MM.1S (cell line): Measurements from ENCODE around the gene PTCHD4.

Experiments
- DNase-seq: peaks from one replicate; pipeline ENCODE4 v3.0.0-alpha.2; 2015
- H2AFZ ChIP-seq: fragments of 300-600 bp; sonication (generic); 2 replicates; pipeline ENCODE4 v1.6.0; 2016; ENCODE audit warnings: antibody characterized with exemption, low read length
- H3F3A ChIP-seq: fragments of 300-600 bp; sonication (generic); 2 replicates; pipeline ENCODE4 v1.6.1; 2016; ENCODE audit warnings: mild to moderate bottlenecking, antibody characterized with exemption, low read length, moderate library complexity, mixed read lengths; ENCODE audit not compliant: insufficient read depth
- H3K27ac ChIP-seq: fragments of 300-600 bp; sonication (generic); 2 replicates; pipeline ENCODE4 v1.5.1; 2016; ENCODE audit warnings: mild to moderate bottlenecking, low read length
- H3K27me3 ChIP-seq: fragments of 300-600 bp; sonication (generic); replicated peaks from 2 replicates; pipeline ENCODE4 v1.6.0; 2016; ENCODE audit warnings: low read length; ENCODE audit not compliant: insufficient read depth
- H3K36me3 ChIP-seq: fragments of 300-600 bp; sonication (generic); replicated peaks from 2 replicates; pipeline ENCODE4 v1.6.1; 2016; ENCODE audit warnings: mild to moderate bottlenecking, low read length, mixed read lengths; ENCODE audit not compliant: insufficient read depth
- H3K4me1 ChIP-seq: fragments of 300-600 bp; sonication (generic); 2 replicates; pipeline ENCODE4 v1.6.1; 2016; ENCODE audit warnings: low read length, mixed read lengths
- H3K4me2 ChIP-seq: fragments of 300-600 bp; sonication (generic); 2 replicates; pipeline ENCODE4 v1.6.0; 2016; ENCODE audit warnings: low read depth, low read length
- H3K4me3 ChIP-seq: fragments of 300-600 bp; sonication (generic); 2 replicates; pipeline ENCODE4 v1.5.1; 2016; ENCODE audit warnings: low read length, mixed read lengths
- H3K79me2 ChIP-seq: fragments of 300-600 bp; sonication (generic); 2 replicates; pipeline ENCODE4 v1.6.1; 2016; ENCODE audit warnings: mixed run types, low read length, mixed read lengths
- H3K9ac ChIP-seq: fragments of 300-600 bp; sonication (generic); 2 replicates; pipeline ENCODE4 v1.6.1; 2016; ENCODE audit warnings: low read length, mixed read lengths
- H3K9me2 ChIP-seq: fragments of 300-600 bp; sonication (generic); replicated peaks from 2 replicates; pipeline ENCODE4 v1.6.1; 2016; ENCODE audit warnings: mild to moderate bottlenecking, low read length, mixed read lengths; ENCODE audit not compliant: insufficient read depth
- H3K9me3 ChIP-seq: fragments of 300-600 bp; sonication (generic); replicated peaks from 2 replicates; pipeline ENCODE4 v1.6.1; 2016; ENCODE audit warnings: mild to moderate bottlenecking, low read length, mixed read lengths; ENCODE audit not compliant: insufficient read depth
- H4K20me1 ChIP-seq: fragments of 300-600 bp; sonication (generic); 2 replicates; pipeline ENCODE4 v1.6.1; 2016; ENCODE audit warnings: mild to moderate bottlenecking, low read length, moderate library complexity, mixed read lengths; ENCODE audit not compliant: insufficient read depth
- EZH2 ChIP-seq: fragments of 300-600 bp; sonication (generic); optimal IDR thresholded peaks from 2 replicates; pipeline ENCODE3; 2017; ENCODE audit warnings: low read depth, mild to moderate bottlenecking, antibody characterized with exemption, low read length, mixed read lengths
- EZH2phosphoT487 ChIP-seq: fragments of 300-600 bp; sonication (generic); IDR thresholded peaks from 2 replicates; pipeline ENCODE4 v1.6.1; 2018; ENCODE audit warnings: antibody characterized with exemption, low read length
- TF ChIP-seq, protein P1 (sequence below): fragments of 300-600 bp; sonication (generic); IDR thresholded peaks from 2 replicates; pipeline ENCODE4 v1.5.1; 2016; ENCODE audit warnings: antibody characterized with exemption, low read length, mixed read lengths

The PTCHD4 gene

GRCh38 chr6:48136856-48137255, 25.9 kb upstream of the PTCHD4 start:
- H3K9me3 ChIP-seq: no peaks in the 10 kb centered on the region
- no peaks in the 10 kb centered on the region for H3K9me2 ChIP-seq
- H3K79me2 ChIP-seq: no peaks in the 10 kb centered on the region
- no peak for DNase-seq
- no peak overlapping the region for H2AFZ ChIP-seq
- H3K9ac ChIP-seq: no peak overlapping the region
- H3F3A ChIP-seq: no peaks in the 10 kb centered on the region
- TF ChIP-seq, protein P1, sequence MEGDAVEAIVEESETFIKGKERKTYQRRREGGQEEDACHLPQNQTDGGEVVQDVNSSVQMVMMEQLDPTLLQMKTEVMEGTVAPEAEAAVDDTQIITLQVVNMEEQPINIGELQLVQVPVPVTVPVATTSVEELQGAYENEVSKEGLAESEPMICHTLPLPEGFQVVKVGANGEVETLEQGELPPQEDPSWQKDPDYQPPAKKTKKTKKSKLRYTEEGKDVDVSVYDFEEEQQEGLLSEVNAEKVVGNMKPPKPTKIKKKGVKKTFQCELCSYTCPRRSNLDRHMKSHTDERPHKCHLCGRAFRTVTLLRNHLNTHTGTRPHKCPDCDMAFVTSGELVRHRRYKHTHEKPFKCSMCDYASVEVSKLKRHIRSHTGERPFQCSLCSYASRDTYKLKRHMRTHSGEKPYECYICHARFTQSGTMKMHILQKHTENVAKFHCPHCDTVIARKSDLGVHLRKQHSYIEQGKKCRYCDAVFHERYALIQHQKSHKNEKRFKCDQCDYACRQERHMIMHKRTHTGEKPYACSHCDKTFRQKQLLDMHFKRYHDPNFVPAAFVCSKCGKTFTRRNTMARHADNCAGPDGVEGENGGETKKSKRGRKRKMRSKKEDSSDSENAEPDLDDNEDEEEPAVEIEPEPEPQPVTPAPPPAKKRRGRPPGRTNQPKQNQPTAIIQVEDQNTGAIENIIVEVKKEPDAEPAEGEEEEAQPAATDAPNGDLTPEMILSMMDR: no peak
- TF ChIP-seq EZH2phosphoT487 (no peak), EZH2 (no peak)
- H3K27ac ChIP-seq: no peak overlapping the region
- H4K20me1 ChIP-seq: no peaks in the 10 kb centered on the region
- no peaks in the 10 kb centered on the region for H3K27me3 ChIP-seq
- no peaks in the 10 kb centered on the region for H3K4me1 ChIP-seq
- H3K4me3 ChIP-seq: no peak overlapping the region
- H3K4me2 ChIP-seq: no peak overlapping the region
- H3K36me3 ChIP-seq: no peaks in the 10 kb centered on the region

- H3K9me2 ChIP-seq: no peaks in the 10 kb centered on the region
- no peak for TF ChIP-seq EZH2phosphoT487
- TF ChIP-seq, protein P1: no peak
- TF ChIP-seq EZH2: no peak
- no peaks in the 10 kb centered on the region for H4K20me1 ChIP-seq
- no peak overlapping the region for H3K4me3 ChIP-seq
- no peaks in the 10 kb centered on the region for H3K4me1 ChIP-seq
- no peak for DNase-seq
- no peak overlapping the region for H3K4me2 ChIP-seq
- H3F3A ChIP-seq: no peaks in the 10 kb centered on the region
- H3K36me3 ChIP-seq: no peaks in the 10 kb centered on the region
- no peaks in the 10 kb centered on the region for H3K79me2 ChIP-seq
- no peak overlapping the region for H2AFZ ChIP-seq
- no peak overlapping the region for H3K27ac ChIP-seq
- H3K9me3 ChIP-seq: no peaks in the 10 kb centered on the region
- no peak overlapping the region for H3K9ac ChIP-seq
- no peaks in the 10 kb centered on the region for H3K27me3 ChIP-seq
Observed at GRCh38 chr6:48135323-48136084, 24.5 kb upstream of the PTCHD4 start.

GRCh38 chr6:48134246-48134645, 23.2 kb upstream of the PTCHD4 start:
- no peaks in the 10 kb centered on the region for H3K9me3 ChIP-seq
- no peak overlapping the region for H3K9ac ChIP-seq
- no peak overlapping the region for H3K27ac ChIP-seq
- no peak for DNase-seq
- H3F3A ChIP-seq: no peaks in the 10 kb centered on the region
- no peak overlapping the region for H3K4me2 ChIP-seq
- H2AFZ ChIP-seq: no peak overlapping the region
- no peaks in the 10 kb centered on the region for H3K79me2 ChIP-seq
- no peaks in the 10 kb centered on the region for H3K27me3 ChIP-seq
- no peaks in the 10 kb centered on the region for H3K9me2 ChIP-seq
- H3K4me1 ChIP-seq: no peaks in the 10 kb centered on the region
- H3K36me3 ChIP-seq: no peaks in the 10 kb centered on the region
- no peak overlapping the region for H3K4me3 ChIP-seq
- no peaks in the 10 kb centered on the region for H4K20me1 ChIP-seq
- TF ChIP-seq, protein P1: no peak
- TF ChIP-seq EZH2phosphoT487: no peak
